Stimulated activated CD4-positive, alpha-beta T cell treated with anti-CD3 and anti-CD28 coated beads, Interleukin-12 subunit alpha, Interleukin-12 subunit beta, amount 100 ng/mL, for 24 hours (primary cell): ENCODE measurements around the gene CARMIL1.

Experiments used
- DNase-seq, 2 experiments: peaks; one replicate each; pipeline ENCODE4 v3.0.0-alpha.2; 2020; ENCODE audit warnings: low read depth in 2 of 2

CARMIL1 gene

GRCh38 chr6:25407431-25407830 is 128.3 kb downstream of the CARMIL1 start:
- no peak for DNase-seq

- no peak for DNase-seq
Observed at GRCh38 chr6:25410102-25410501, 130.9 kb downstream of the CARMIL1 start.

DNA sequence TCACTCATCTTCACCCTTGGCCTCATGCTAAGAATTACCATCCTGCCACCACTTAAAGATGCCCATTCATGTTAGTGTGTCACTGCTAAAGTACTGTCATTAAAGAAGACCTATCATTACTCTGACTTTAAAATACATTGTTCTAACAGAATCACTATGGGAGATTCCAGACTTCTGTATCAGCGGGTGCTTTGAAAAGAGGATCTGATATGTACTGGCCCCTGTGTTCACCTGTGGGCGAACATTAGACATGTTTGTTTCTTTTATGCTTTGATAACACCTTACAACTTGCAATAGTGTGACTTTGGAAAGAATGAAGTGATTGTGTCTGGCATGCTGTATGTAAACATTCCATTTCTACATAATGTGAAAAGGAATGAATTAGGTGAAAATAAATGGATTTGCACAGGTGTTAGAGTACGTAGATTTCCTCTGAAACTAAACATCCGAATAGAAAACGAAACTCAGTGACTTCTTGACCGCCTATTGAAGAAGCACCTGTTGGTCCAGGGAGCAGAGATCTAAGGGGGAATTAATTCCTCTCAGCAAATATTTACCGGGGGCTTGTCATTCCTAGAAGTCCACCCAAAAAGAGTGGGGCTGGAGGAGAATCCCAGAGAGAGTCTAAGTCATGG is 132.3 kb downstream of the CARMIL1 start:
- DNase-seq, result no peak

- no peak for DNase-seq
Observed at GRCh38 chr6:25413207-25413905, 134.2 kb downstream of the CARMIL1 start.

DNA sequence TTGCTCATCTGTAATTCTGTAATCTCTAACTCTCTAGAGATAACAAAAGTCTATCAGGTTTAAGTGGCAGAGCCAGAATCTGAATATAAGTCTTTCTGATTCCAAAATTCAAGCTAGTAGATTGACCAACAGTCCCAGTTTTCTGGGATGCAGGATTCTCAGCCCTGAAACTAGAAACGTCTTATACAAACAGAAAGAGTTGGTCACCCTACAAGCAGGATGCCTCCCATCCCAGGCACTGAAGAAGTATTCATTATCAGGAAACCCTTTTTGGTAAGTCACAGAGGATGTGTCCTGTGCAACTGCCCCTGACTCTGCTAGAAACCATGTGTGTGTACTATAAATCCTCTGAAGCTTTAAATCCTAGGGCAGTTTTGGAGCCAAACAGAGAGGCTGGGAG is 135.0 kb downstream of the CARMIL1 start:
- DNase-seq, result no peak

DNA sequence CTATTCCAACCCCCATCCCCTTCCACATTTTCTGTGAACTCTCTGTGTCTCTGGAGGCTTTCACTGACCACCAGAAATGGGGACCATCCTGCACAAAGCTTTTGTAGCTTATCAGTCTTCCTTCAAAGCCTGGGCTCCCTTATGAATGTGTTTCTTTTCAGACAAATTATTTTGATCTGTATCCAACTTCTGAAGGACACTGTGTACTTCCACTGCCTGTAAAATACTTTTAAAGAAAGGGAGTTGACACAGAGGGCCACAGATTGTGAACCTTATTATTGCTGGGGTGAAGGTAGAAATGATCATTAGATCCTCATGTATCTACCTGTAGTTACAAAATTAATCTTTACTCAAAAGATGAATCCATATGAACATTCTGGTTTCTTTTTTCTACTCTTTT is 135.6 kb downstream of the CARMIL1 start:
- no peak for DNase-seq

DNA sequence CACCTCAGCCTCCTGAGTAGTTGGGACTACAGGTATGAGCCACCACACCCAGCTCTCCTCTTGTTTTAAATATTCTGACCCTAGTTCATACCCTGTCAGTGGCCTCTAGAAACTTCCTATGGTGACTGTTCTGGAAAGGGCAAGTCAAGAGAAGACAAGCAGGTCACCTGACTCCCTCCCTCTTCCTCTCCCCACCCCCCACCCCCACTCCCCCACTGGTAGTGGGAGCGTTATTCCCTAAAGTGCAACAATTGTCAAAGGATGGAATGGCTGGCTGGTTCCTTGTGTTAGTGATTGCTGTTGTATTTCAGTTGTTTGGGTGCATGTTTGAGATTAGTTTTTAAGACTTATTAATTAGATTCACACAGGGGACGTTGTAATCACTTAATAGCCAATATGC is 136.1 kb downstream of the CARMIL1 start:
- no peak for DNase-seq

- DNase-seq, result no peak
Observed at GRCh38 chr6:25415701-25416100, 136.5 kb downstream of the CARMIL1 start.

DNA sequence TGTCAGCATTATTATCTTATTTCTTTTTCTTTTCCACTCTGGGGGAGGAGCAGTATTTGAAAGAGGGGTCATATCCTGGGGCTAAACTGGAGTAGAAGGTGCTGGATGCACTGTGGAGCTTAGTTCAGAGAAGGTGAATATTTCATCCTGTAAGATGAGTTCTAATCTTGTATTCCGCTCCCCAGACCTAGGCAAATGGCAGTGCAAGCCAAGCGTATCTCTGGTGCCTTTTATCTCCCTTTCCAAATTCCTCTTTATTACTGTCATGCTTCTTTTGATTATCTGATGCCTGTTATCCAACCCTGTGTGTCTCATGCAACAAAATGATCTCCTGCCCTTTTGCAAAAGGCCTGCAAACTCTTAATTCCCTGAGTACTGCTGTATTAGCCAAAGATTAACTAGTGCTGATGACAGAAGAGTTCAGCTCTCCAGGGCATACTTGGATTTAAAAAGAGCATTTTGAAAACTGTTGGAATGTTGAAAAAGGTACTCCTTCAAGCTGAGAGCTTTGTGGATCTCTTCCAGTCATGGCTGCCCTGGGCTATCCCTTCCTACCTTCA is 138.0 kb downstream of the CARMIL1 start:
- no peak for DNase-seq

GRCh38 chr6:25418454-25419052 is 139.4 kb downstream of the CARMIL1 start:
- DNase-seq, result no peak

DNA sequence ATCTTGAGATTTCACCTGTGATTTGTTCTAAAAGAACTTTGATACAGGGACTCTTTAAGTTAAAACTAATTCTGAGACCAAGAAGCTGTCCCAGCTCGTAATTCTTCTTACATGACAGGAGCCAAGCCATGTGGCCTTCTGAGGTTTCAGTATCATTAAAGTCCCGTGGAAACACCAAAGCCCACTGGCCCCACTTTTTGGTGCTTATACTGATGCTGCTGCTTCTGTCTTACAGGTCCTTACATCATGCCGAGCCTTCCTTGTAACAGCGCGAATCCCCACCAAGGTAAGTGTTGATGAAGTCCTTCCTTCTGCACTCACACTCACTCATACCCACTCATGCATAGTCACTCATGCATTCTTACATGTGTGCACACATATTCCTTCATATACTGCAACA is 140.7 kb downstream of the CARMIL1 start:
- DNase-seq, result no peak

GRCh38 chr6:25423358-25423757 is 144.2 kb downstream of the CARMIL1 start:
- no peak for DNase-seq

GRCh38 chr6:25424303-25424702 is 145.1 kb downstream of the CARMIL1 start:
- no peak for DNase-seq

GRCh38 chr6:25427549-25427948 is 148.4 kb downstream of the CARMIL1 start:
- DNase-seq, result no peak

DNA sequence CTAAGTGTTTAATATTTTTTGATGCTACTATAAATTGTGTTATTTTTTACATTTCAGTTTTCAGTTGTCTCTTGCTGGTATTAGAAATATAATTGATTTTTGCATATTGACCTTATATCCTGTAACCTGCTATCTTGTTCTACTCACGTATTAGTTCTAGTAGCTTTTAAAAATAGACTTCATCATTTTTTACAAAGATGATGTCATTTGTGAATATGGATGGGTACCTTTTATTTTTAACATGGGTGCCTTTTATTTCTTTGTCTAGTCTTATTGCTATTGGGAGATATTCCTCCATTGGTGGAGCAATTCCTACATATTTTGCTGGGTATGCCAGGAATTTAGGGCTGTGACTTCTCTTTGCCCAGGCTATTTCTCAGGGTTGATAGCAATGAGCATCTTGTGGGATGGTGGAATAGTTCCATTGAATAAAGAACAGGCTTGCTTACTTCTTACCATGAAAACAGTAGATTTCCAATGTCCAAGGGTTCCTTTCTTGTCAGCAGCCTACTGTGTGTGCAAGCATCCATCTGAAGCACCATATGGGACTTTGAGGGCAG is 149.7 kb downstream of the CARMIL1 start:
- no peak for DNase-seq

GRCh38 chr6:25431306-25431974 is 152.3 kb downstream of the CARMIL1 start:
- DNase-seq, result no peak

DNA sequence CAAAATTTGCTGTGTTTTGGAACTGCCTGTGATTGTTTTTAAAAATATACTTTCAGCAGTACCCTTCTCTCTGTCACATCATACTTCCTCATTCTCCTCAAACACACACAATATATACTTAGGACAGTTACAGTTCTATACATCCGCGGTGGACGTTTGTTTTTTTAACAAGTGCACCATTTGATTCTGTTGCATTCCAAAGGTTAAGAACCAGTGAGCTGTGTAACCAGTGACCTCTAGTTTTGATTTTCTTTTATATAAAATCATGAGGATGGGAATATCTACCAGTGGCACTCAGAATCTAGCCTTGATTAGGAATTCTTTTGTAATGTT is 152.8 kb downstream of the CARMIL1 start:
- DNase-seq, result no peak

DNA sequence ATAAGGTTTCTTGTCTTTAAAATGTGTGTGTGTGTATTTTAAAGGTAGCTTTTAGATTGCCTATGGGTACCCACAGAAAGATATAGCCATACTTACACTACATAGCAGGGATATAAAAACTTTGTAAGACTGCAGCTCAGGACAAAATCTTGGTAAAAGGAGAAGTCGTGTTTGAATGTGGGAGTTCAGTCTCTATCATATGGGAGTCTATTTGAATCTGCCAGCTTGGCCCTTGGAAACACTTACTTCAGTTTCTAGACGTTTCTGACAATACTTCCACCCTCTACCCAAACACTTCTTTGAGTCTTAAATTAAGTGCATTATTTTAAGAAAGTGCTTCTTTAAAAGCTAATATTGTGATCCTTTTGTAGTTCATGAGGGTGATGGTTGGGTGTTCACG is 155.7 kb downstream of the CARMIL1 start:
- DNase-seq, result no peak

DNA sequence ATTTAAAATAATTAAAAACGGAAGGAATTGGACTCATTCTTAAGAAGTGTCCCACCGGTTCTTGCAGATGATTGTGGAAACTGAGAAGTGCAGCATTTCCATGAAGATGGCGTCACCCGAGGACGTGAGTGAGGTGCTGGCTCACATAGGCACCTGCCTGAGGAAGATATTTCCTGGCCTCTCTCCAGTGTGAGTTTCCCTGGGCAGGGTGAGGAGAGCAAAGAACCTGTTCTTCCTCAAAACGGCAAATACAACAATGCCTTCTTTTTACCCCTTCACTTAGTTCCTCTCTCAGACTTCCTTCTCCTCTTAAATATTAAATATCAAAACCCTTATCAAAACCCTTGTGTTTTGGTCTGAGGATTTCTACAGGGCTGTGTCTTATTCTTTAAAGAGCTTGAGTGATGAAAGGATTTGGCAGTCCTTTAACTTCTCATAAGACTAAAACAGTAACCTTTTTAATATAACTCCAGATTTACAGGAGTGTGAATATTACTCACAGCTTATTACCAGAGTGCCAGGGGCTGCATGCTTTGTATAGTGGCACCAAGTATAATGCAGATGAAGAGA is 156.3 kb downstream of the CARMIL1 start:
- DNase-seq, result no peak

- no peak for DNase-seq
Observed at GRCh38 chr6:25436760-25437159, 157.6 kb downstream of the CARMIL1 start.

DNA sequence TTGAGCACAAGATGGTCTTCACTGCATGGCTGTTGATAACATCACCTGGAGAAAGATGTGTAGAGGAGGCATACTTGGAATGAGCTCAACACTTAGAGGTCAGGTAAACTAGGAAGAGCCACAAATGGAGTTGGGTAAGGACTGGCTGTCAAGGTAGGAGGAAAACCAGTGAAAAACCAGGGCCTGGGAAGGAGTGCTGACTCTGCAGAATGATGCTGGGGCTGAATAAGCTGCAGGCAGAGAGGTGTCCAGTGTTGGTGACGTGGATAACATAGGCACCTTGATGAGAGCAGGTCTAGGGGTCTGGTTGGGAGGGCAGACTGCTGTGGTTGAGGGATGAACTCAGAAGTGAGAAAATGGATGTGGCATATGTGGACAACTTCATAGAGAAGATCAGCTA is 160.2 kb downstream of the CARMIL1 start:
- no peak for DNase-seq
